GM21576 (cell line): ENCODE measurements around the gene SARS1.

Experiments used
- ATAC-seq: cut with Tn5 transposase; IDR thresholded peaks from one replicate; pipeline ENCODE4 v1.9.1; 2021; ENCODE audit warnings: mild to moderate bottlenecking, moderate library complexity; ENCODE audit not compliant: unreplicated experiment

Gene SARS1

DNA sequence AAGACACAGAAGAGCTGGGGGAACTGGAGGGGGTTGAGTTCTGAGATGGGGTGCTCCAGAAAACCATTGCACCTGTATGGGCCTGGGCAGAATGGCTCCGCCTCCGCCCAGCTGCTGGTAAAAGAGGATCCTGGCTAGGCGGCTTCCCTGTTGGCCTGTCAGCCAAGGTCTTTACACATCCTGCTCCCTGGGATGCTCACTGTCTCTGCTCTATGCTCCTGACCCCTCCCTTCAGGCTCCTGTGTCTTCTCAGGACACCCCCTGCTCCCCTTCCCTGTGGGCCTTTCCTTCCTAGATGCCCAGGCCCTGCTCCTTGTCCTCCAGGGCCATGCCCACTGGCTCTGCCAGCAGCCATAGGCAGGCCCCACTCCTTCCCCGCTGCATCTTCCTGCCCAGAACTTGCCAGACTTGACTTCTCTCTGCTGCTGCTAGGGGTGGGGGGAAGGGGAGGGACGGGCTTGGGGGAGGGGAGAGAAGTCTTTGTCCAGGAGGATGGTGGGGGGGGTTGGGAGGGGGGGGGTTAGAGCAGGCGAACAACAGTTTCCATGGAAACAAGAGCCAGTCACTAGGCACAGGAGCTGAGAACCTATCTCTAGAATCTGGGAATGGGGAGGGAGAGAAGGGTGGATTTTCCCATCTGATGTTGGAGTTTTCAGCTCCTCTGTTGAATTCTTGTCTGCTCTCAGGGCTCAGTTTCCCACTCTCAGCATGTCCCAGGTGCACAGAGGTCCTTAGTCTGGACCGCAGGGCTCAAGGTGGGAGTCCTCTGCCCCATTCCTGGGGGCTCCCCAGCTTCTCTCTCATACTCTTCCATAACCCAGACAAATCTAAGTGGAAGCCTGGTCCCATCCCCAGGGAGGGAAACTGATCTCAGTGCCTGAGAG lies 46.2 kb downstream of the SARS1 start:
- no peak for ATAC-seq

DNA sequence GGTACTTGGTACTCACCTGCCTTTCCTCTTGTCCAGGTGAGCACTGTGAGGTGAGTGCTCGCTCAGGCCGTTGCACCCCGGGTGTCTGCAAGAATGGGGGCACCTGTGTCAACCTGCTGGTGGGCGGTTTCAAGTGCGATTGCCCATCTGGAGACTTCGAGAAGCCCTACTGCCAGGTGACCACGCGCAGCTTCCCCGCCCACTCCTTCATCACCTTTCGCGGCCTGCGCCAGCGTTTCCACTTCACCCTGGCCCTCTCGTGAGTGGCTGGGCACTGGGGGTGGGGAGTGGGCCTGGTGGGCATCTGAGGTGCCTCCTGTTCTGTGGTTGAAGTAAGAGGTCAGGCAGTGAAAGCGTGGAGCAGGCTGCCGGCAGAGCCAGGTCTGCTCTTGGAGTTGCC lies 47.3 kb downstream of the SARS1 start:
- no peak for ATAC-seq

DNA sequence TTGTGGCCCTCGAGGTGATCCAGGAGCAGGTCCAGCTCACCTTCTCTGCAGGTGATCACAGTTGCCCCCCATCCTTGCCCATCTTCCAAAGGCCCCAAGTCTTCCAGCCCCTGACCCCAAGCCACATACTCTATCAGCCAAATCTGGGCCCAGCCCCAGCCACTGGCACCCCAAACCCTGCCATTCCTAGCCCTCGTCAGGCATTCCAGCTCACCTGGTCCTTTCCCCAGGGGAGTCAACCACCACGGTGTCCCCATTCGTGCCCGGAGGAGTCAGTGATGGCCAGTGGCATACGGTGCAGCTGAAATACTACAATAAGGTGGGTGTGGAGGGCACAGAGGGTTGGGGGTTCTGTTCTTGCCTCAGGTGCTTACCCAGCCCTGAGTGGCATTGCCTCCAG lies 47.9 kb downstream of the SARS1 start:
- no peak for ATAC-seq

DNA sequence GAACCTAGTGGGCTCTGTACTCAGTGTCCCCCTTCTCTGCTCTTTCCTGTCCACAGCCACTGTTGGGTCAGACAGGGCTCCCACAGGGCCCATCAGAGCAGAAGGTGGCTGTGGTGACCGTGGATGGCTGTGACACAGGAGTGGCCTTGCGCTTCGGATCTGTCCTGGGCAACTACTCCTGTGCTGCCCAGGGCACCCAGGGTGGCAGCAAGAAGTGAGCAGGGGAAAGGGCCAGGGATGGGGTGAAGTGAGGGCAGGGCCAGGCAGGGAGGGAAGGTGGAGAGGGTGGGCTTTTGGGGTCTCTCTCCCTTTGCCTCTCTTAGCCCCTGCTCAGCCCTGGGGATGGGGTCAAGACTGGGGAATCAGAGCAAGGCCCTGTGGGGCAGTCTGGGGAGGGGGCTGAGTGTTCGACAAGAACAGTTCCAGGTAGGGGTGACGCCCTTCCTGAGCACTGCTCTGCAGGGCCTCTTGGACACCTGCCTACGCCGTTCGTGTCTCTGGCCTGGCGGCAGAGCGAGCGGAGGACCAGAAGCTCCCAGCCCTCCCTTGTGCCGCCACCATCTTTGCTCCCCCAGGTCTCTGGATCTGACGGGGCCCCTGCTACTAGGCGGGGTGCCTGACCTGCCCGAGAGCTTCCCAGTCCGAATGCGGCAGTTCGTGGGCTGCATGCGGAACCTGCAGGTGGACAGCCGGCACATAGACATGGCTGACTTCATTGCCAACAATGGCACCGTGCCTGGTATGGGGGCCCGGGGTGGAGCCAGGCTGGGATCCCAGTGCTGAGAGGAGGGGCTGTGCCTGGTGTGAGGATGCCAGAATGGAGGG lies 48.7 kb downstream of the SARS1 start:
- ATAC-seq, result no peak

DNA sequence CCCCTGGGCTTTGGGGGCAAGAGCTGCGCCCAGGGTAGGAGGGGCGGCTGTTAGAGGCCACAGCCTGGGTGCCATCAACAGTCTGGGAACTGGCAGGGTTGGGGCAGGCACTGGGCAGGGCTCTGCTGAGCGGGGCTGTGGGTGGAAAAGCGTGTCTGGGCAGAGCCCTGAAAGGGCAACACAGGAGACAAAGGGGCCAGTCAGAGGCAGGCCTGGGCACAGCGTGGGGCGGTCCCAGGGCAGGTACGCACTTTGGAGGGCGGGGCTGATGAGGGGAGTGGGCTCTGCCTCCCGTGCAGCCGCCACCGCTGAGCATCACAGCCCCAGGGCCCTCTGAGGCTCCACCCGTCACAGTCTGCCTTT lies 49.5 kb downstream of the SARS1 start:
- ATAC-seq, result peak; percentile 12

DNA sequence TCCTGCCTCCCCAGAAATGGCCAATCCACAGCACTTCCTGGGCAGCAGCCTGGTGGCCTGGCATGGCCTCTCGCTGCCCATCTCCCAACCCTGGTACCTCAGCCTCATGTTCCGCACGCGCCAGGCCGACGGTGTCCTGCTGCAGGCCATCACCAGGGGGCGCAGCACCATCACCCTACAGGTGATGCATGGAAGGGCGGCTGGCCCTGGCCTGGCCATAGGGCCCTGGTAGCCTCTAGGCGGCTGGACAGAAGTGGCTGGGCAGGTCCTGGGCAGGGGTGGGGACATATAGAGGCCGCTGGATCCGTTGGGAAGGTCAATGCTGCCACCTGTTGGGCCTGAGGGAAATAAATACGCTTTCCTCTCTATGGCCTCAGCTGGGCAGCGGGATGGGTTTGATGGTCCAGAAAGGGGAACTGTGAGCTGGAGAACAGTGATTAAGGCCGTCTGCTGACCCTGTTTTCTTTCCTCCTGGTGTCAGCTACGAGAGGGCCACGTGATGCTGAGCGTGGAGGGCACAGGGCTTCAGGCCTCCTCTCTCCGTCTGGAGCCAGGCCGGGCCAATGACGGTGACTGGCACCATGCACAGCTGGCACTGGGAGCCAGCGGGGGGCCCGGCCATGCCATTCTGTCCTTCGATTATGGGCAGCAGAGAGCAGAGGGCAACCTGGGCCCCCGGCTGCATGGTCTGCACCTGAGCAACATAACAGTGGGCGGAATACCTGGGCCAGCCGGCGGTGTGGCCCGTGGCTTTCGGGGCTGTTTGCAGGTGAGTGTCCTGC lies 50.1 kb downstream of the SARS1 start:
- peak; percentile 65 for ATAC-seq

DNA sequence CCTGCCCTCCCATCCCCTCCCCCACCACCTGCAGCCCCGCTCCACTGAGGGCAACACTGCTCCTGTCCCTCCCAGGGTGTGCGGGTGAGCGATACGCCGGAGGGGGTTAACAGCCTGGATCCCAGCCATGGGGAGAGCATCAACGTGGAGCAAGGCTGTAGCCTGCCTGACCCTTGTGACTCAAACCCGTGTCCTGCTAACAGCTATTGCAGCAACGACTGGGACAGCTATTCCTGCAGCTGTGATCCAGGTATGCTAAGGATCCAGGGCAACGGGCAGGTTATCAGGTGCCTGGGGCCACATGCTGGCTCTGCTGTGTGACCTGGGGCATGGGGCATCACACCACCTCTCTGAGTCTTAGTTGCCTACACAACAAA lies 50.6 kb downstream of the SARS1 start:
- ATAC-seq, result no peak

DNA sequence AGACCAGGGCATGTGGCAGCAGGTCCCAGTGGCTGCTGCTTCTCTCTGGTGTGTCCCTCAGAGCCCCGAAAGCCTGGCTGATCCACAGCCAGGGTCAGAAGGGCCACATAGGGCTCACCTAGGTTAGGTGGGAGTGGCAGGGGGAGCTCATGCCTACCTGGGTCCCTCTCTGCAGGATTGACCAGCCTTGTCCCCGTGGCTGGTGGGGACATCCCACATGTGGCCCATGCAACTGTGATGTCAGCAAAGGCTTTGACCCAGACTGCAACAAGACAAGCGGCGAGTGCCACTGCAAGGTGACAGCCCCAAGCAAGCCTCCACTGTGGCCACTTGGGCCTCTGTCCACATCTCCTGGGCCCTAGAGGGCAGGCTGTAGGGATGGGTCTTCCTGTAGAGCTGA lies 51.3 kb downstream of the SARS1 start:
- ATAC-seq, result no peak

DNA sequence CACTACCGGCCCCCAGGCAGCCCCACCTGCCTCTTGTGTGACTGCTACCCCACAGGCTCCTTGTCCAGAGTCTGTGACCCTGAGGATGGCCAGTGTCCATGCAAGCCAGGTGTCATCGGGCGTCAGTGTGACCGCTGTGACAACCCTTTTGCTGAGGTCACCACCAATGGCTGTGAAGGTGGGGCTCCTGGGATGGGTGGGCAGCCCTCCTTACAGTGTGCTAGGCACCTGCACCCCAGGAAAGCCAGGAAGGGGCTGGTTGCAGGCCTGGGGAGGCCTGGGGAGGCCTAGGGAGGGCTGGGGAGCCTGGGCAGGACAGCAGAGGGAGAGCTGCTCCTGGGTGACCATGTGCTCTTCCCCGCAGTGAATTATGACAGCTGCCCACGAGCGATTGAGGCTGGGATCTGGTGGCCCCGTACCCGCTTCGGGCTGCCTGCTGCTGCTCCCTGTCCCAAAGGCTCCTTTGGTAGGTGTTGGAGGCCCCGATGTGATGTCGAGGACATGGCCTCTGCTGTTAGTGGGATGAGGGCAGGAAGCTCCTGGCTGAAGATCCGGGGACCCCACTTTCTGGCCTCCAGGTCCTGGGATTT lies 52.1 kb downstream of the SARS1 start:
- ATAC-seq, result no peak

DNA sequence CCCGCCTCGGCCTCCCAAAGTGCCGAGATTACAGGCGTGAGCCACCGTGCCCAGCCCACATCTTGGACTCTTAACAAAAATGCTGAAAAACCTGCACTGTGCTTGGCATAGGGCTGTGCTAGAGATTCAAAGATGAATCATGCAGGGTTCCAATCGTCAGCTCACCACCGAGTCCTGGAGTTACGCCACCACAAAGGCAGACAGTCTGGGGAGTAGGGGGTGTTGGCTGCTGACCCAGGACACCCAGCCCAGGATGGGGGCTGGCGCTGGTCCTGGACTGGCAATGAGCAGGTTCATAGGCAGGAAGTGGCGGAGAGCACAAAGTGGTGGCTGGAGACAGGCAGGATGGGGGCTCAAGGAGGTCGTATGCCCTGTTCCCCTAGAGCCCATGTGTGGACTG lies 53.2 kb downstream of the SARS1 start:
- no peak for ATAC-seq

DNA sequence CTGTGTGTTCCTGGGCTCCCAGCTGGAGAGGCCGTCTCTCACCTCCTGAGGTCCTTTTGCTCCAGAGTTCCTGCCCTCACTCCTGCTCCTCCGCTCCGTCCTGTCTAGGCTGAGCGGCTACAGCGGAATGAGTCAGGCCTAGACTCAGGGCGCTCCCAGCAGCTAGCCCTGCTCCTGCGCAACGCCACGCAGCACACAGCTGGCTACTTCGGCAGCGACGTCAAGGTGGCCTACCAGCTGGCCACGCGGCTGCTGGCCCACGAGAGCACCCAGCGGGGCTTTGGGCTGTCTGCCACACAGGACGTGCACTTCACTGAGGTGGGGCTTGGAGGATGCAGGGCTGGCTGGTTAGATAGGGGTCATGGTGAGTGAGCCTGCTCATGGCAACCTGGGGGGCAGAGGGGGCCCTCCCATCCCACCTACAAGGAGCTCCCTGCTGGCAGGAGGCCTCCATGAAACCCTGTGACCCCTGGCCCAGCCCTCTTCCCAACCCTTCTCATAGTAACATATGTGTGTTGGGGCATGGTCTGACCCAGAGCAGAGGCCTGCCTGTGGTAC lies 54.1 kb downstream of the SARS1 start:
- no peak for ATAC-seq

DNA sequence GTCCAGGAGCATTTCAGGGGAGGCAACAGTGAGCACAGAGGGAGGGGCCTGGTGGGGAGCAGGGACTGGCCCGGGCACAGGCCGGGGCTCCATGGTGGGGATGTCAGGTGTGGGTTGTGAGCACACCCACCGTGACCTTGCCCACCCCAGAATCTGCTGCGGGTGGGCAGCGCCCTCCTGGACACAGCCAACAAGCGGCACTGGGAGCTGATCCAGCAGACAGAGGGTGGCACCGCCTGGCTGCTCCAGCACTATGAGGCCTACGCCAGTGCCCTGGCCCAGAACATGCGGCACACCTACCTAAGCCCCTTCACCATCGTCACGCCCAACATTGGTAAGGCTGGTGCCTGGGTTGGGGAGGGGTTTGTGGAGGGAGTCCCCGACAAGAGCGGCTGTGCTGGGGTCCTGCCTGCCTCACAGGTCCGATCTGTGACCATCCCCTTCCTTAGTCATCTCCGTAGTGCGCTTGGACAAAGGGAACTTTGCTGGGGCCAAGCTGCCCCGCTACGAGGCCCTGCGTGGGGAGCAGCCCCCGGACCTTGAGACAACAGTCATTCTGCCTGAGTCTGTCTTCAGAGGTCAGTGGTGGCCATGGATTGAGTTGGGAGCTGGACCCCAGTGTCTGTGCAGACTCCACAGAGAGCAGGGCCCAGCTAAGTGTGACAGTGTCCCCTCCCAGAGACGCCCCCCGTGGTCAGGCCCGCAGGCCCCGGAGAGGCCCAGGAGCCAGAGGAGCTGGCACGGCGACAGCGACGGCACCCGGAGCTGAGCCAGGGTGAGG lies 54.9 kb downstream of the SARS1 start:
- no peak for ATAC-seq

DNA sequence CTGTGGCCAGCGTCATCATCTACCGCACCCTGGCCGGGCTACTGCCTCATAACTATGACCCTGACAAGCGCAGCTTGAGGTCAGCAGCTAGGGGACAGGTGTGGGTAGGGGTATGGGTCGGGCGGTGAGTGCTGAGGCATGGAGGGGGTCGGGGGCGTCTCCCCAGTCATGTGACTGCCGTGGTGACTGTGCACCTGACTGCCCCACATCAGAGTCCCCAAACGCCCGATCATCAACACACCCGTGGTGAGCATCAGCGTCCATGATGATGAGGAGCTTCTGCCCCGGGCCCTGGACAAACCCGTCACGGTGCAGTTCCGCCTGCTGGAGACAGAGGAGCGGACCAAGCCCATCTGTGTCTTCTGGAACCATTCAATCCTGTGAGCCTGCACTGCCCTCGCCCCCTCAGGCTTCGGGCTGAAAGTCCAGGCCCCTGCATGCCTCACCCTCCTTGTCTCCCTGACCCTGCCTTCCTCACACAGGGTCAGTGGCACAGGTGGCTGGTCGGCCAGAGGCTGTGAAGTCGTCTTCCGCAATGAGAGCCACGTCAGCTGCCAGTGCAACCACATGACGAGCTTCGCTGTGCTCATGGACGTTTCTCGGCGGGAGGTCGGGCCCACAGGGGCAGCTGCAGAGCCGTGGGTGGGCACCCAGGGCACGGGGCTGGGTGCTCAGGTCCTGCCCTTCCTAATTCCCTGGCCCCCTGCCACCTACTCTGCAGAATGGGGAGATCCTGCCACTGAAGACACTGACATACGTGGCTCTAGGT lies 55.7 kb downstream of the SARS1 start:
- no peak for ATAC-seq

DNA sequence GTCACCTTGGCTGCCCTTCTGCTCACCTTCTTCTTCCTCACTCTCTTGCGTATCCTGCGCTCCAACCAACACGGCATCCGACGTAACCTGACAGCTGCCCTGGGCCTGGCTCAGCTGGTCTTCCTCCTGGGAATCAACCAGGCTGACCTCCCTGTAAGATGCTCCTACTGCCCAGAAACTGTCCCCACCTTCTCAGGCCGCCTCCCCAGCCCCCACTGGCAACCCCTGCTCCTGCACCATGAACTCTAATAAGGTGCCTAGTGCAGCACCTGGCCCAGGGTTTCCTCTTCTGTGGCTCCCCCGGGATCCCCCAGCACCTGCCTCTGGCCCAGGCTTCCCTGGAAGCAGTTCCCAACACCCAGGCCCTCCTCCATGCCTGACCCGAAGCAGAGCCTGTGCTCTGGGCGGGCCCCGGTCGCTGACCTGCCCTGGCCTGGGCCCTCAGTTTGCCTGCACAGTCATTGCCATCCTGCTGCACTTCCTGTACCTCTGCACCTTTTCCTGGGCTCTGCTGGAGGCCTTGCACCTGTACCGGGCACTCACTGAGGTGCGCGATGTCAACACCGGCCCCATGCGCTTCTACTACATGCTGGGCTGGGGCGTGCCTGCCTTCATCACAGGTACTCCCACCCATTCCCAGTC lies 56.4 kb downstream of the SARS1 start:
- ATAC-seq, result no peak

DNA sequence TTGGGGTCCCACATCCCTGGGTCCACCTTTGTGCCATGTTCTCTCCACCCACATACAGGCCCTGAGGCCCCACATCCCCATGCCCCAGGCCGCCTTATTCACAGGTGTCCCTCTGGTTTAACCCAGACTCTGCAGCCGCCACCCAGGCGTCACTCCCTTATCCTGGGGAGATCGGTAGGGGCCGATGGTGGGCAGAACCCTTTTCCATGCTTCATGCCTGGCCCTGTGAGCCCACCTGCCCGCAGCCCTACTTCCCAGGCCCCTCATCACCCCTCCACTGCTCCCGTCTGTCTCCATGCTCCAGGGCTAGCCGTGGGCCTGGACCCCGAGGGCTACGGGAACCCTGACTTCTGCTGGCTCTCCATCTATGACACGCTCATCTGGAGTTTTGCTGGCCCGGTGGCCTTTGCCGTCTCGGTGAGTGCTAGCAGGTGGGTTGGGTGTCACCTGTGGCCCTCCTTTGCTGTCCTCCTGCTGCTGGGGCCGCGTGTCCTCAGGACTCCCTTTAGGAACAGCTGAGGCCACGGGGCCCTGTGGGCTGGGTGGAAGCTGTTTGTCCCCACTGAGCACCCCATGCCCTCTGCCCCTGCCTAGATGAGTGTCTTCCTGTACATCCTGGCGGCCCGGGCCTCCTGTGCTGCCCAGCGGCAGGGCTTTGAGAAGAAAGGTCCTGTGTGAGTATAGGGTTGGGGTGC lies 57.1 kb downstream of the SARS1 start:
- no peak for ATAC-seq

DNA sequence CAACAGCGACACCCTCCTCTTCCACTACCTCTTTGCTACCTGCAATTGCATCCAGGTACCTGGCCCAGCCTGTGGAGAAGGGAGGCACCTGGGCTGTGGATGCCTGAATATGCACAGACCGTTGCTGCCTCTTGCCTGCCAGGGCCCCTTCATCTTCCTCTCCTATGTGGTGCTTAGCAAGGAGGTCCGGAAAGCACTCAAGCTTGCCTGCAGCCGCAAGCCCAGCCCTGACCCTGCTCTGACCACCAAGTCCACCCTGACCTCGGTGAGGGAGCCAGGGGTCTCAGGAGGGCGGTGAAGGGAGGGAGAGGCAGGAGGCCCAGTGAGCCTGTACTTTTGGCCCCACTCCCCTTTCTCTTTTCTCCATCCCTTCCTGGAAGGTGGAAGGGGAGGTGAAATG lies 57.7 kb downstream of the SARS1 start:
- ATAC-seq, result no peak

DNA sequence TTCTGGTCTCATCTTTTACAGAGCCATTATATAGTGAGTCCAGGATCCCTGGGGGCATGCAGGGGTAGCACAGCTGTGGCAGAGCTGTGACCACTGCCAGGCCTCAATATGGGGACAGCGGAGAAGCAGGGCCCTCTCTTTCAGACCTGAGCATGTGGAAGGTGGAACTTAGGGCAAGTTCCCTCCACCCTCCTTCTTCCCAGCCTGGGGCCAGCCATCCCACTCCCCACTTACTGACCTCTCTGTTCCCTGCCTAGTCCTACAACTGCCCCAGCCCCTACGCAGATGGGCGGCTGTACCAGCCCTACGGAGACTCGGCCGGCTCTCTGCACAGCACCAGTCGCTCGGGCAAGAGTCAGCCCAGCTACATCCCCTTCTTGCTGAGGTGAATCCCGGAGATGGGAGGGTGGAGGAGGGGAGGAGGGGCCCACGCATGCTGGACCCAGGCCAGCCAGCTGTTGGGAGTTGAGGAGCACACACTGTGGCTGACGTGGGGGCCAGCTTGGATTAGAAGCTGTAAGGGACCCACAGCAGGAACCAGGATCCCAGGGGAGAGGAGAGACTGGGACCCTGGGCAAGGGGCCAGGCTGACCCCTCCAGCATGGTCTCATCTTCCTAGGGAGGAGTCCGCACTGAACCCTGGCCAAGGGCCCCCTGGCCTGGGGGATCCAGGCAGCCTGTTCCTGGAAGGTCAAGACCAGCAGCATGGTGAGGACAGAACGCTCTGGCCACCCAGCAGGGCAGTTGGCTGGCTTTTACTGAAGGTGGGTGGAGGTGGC lies 58.5 kb downstream of the SARS1 start:
- ATAC-seq, result no peak
